ENCODE data around the gene NSD2. TPM values are rescaled to one million over a fixed set of nuclear protein-coding genes. Genes with fewer than 3 reads are reported as not detected.
A peak's percentile ranks its signal among the peaks of the same experiment; 100 is the strongest.

NSD2 gene
- total RNA-seq, 1 donor from 2014 or later, result 32.6 TPM

- DNase-seq (no peak), ATAC-seq (ENCODE audit: poor library complexity) (no peak)
- intact Hi-C loops (cut with DNase I), result no loop called here
These were observed 104.2 kb downstream of the NSD2 start for GRCh38 chr4:1975391-1975801.

- intact Hi-C loops (cut with DNase I), result no loop called here
- no peak for ATAC-seq (ENCODE audit: poor library complexity)
- DNase-seq, result no peak
These were observed 104.7 kb downstream of the NSD2 start for GRCh38 chr4:1975880-1976279.

GRCh38 chr4:1976416-1977352, 105.5 kb downstream of the NSD2 start:
- ATAC-seq (ENCODE audit: poor library complexity), result no peak
- DNase-seq, result no peak
- intact Hi-C loops (cut with DNase I), result no loop called here

GRCh38 chr4:1978226-1978625, 107.0 kb downstream of the NSD2 start:
- no peak for DNase-seq

GRCh38 chr4:1978741-1979476, 107.7 kb downstream of the NSD2 start:
- DNase-seq (no peak), ATAC-seq (ENCODE audit: poor library complexity) (no peak)
- intact Hi-C loops (cut with DNase I), result no loop called here

More at GRCh38 chr4:1978226-1978625, 107.0 kb downstream of the NSD2 start:
- intact Hi-C loops (cut with DNase I), result no loop called here
- ATAC-seq (ENCODE audit: poor library complexity), result no peak

- no peak for DNase-seq
- intact Hi-C loops (cut with DNase I), result no loop called here
- no peak for ATAC-seq (ENCODE audit: poor library complexity)
These were observed 108.4 kb downstream of the NSD2 start for GRCh38 chr4:1979477-1980196.

GRCh38 chr4:1980561-1981041, 109.4 kb downstream of the NSD2 start:
- ATAC-seq (ENCODE audit: poor library complexity) (no peak), DNase-seq (no peak)
- intact Hi-C loops (cut with DNase I), result no loop called here

- intact Hi-C loops (cut with DNase I), result no loop called here
- ATAC-seq (ENCODE audit: poor library complexity) (no peak), DNase-seq (no peak)
These were observed 110.3 kb downstream of the NSD2 start for GRCh38 chr4:1981251-1982058.

- DNase-seq (no peak), ATAC-seq (ENCODE audit: poor library complexity) (no peak)
- intact Hi-C loops (cut with DNase I), result no loop called here
These were observed 111.2 kb downstream of the NSD2 start for GRCh38 chr4:1982124-1983052.

- ATAC-seq (ENCODE audit: poor library complexity), result no peak
- DNase-seq, result no peak
- intact Hi-C loops (cut with DNase I), result no loop called here
These were observed 112.1 kb downstream of the NSD2 start for GRCh38 chr4:1983053-1983845.

GRCh38 chr4:1983846-1984405, 112.7 kb downstream of the NSD2 start:
- DNase-seq, result no peak
- intact Hi-C loops (cut with DNase I), result no loop called here
- peak; percentile 50 for ATAC-seq (ENCODE audit: poor library complexity)

GRCh38 chr4:1984406-1985191, 113.4 kb downstream of the NSD2 start:
- intact Hi-C loops (cut with DNase I), result no loop called here
- ATAC-seq (ENCODE audit: poor library complexity) (peak; percentile 24), DNase-seq (no peak)

- intact Hi-C loops (cut with DNase I), result no loop called here
- ATAC-seq (ENCODE audit: poor library complexity) (no peak), DNase-seq (no peak)
These were observed 114.1 kb downstream of the NSD2 start for GRCh38 chr4:1985294-1985693.

- ATAC-seq (ENCODE audit: poor library complexity), result no peak
These were observed 114.8 kb downstream of the NSD2 start for GRCh38 chr4:1985780-1986577.

More at GRCh38 chr4:1985780-1986577, 114.8 kb downstream of the NSD2 start:
- no peak for DNase-seq
- intact Hi-C loops (cut with DNase I), result no loop called here
